NCI-H1436 (cell line): ENCODE results near the gene GSTM4.
"Not testable (repeated sequence)": the region's sequence is repeated elsewhere in the genome, so short reads cannot be mapped to it uniquely, and the experiment has no call there.

Source experiments
- DNase-seq: peaks from one replicate; lab custom pipeline; 2025; lab: John Stamatoyannopoulos, UW

GSTM4 gene

DNA sequence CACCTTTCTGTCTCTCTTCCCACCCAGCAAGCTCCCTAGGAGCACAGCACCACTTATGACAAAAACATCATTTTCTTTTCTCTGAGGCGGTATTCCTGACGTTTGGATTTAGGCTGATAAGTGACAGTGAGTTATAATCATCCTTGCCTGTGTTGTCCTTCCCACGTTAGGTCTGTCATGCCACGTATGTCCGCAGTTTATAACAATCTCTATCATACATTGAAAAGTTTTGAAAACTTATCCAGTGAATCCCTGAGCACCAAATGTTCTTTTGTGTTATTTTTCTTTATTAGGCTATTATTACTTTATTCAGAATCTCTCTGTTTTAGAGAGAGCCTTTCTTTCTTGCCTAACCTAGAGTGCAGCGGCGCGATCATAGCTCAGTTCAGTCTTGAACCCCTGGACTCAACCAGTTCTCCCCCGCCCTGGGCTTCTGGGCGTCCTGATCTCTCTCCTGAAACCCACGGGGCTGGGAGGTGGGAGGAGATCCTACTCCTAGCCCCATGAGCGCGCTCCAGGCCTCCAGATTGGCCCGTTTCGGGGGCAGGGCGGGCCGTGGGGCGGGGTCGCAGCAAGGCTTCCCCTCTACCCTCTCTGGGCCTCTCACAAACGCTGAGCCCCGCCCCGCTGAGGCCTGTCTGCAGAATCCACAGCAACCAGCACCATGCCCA, 11.7 kb downstream of the GSTM4 start, which contains the start of gene GSTM2:
GSTM2 (plus strand) TSS at position 606 of the 671 bp plus-strand sequence; CDS start at position 665, 59 bp downstream.
- peak; percentile 88 for DNase-seq

DNA sequence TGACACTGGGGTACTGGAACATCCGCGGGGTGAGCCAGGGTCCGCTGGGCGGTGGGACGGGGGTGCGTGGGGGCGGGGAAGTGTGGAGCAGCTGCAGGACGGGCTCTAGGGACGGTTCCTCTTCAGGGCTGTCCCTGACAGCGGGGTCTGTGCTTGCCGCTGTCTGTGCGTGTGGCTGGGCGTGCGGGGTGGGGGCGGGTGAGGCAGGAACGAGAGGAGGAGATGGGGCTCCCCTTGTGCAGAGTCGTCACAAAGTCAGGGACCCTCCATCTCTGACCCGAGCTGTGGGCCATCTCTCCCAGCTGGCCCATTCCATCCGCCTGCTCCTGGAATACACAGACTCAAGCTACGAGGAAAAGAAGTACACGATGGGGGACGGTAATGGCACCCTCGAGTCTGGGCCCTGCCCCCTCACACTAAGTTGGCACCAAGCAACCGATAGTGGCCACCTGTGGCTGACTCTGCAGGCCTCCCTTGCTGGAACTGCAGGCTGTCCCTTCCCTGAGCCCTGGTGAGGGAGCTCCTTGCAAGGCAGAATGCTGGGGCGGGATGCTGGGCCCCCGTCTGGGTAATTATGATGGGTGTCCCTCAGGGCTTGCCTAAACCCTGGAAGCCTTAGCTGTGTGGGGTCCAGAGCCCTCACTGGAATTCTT, 12.3 kb downstream of the GSTM4 start:
- DNase-seq, result no peak

DNA sequence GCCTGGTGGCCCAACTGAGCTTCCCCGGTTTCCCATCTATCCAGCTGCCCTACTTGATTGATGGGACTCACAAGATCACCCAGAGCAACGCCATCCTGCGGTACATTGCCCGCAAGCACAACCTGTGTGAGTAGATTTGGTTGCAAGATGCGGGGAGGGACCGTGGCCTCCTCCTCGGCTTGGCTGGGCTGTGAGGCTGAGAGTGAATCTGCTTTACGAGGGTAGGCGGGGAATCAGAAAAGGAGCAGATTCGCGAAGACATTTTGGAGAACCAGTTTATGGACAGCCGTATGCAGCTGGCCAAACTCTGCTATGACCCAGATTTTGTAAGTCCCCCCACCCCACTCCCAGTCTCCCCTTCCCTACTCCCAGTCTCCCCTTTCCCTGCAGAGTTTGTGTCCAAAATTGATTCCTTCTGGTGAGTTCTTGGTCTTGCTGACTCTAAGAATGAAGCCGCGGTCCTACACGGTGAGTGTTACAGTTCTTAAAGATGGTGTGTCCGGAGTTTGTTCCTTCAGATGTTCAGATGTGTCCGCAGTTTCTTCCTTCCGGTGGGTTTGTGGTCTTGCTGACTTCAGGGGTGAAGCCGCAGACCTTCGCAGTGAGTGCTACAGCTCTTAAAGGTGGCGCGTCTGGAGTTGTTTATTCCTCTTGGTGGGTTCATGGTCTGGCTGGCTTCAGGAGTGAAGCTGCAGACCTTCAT, 13.5 kb downstream of the GSTM4 start:
- DNase-seq, result no peak

DNA sequence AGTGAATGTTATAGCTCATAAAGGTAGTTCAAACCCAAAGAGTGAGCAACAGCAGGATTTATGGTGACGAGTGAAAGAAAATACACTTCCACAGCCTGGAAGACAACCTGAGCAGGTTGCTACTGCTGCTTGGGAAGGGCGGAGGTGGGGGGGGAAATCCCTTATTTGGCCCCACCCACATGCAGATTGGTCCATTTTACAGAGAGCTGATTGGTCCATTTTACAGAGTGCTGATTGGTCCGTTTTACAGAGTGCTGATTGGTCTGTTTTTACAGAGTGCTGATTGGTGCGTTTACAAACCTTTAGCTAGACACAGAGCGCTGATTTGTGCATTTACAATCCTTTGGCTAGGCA, 14.0 kb downstream of the GSTM4 start:
- DNase-seq, result not testable (repeated sequence)

DNA sequence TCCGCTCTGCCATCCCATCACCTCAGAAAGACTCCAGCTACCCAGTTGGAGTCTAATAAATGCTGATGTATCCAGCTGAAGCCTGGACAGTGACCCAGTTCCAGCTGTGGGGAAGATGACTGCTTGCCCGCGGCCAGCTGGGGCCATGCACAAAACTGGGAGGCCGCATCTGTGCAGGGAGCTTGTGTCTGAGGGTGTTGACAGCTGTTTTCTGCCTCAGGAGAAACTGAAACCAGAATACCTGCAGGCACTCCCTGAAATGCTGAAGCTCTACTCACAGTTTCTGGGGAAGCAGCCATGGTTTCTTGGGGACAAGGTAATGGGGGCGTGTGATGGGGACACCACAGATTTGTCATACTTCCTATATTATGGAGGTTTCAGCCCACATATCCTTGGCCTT, 15.2 kb downstream of the GSTM4 start:
- no peak for DNase-seq

DNA sequence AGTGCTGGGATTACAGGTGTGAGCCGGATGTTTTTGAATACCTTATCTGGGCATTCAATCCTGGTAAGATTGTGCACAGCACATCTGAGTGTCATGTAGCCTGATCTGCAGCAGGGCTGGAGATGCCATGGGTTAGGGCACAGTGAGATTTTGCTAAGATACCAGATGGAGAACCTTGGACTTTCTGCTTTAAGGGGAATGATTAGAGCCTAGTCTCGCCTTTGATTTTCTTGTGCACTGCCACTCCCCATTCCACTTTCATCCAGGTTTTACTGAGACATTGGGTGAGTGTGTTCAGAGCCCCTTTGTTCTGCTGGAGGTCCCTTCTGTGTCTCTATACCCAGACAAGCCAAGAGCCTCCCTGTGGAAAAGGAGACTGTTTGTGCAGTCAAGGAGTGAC, 18.0 kb downstream of the GSTM4 start:
- not testable (repeated sequence) for DNase-seq

DNA sequence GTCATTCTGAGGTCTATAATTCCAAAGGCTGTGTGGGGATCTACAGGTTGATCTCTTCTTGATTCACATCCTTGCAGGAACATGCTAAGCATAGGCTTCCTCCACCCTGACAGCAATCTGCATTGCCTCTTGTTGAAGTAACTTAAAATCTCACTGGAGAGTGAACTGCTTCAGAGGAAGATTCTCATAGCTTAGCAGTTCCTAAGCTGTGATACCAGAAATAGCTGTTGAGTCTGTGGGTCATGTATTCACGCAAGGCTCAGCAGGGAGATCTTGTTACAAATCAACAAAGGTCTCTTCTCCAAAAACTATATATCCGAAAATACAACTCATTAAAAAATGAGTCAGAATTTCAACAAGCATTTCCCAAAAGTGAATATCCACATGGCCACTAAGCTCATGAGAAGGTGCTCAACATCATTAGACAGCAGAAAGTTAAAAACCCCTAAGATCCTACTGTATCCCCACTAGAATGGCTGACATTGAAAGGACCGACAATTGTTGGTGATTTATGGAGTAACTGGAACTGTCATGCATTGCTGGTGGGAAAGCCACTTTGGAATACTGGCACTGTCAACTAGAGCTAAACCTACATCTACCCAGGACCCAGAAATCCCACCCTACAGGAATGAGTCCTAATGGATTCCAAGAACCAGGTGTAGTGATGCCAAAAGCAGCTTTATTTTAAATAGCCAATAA, 20.9 kb downstream of the GSTM4 start:
- not testable (repeated sequence) for DNase-seq

DNA sequence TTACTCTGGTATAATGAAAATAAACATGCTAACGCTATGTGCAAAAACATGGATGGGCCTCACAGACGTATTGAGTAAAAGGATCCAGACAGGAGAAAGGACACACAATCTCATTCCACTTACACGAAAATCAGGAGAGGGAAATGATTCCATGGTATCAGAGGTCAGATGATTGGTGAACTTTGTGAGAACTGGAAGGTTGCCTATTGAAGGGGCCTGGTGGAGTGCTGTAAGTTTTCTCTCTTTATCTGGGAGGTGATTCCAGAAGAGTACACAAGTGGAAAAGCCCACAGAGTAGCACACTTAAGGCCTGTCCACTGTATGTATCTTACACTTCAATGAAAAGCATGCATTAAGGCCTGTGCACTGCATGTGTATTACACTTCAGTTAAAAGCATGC, 21.6 kb downstream of the GSTM4 start:
- no peak for DNase-seq

DNA sequence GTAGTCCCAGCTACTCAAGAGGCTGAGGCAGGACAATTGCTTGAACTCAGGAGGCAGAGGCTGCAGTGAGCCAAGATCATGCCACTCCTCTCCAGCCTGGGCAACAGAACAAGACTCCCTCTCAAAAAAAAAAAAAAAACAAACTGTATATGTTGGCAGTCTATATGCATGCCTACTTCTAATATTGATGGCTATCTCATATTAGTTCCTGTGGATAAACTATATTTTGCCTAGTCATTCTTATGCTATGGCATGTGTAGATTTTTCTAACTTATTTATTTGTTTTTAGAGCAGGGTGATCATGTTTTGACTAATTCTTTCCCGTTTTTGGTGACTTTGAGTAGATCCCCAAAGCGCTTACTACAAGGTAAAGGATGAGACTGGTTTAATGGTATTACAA, 22.7 kb downstream of the GSTM4 start:
- DNase-seq, result not testable (repeated sequence)

DNA sequence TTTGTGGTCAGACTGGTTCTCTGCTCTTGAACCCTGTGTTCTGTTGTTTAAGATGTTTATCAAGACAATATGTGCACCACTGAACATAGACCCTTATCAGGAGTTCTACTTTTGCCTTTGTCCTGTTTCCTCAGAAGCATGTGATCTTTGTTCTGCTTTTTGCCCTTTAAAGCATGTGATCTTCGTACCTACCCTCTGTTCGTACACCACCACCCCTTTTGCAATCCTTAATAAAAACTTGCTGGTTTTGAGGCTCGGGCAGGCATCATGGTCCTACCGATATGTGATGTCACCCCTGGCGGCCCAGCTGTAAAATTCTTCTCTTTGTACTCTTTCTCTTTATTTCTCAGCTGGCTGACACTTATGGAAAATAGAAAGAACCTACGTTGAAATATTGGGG, 28.9 kb downstream of the GSTM4 start:
- not testable (repeated sequence) for DNase-seq

DNA sequence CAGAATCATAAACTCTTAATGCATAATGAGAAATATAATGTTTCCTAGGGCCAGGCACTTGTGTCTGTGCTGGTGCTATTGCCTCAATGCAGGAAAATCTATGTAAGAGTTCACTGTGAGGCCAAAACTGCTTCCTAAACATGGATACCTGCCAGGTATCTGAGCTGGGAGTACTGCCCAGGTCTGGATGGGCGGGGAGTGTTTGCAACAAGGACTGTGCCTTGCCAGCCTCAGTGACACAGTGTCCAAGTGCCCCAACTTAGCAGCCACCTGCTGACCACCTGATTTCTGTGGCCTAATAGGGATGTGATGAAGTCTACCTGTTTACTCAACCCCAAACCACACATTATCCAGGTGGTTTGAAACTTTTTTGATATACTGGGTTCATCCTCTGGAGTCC, 29.5 kb downstream of the GSTM4 start:
- not testable (repeated sequence) for DNase-seq

DNA sequence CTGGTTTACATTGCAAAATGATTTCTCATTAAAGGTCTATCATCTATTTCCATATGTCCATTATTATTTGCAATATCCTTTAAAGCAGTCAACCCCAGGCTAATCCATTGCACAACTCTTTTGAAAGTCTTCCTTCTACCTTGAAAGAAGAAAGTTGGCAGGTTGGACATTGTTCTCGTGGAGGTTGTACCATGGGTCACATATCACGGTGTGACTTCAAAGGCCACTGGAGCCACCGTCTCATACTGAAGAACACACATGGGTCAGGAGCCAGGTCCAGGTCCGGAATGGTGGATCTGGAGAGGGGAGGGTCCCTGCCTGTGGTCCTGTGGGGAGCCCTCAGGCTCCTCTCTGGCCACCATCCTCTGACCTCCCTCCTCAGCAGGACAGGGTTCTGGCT, 30.0 kb downstream of the GSTM4 start:
- not testable (repeated sequence) for DNase-seq

DNA sequence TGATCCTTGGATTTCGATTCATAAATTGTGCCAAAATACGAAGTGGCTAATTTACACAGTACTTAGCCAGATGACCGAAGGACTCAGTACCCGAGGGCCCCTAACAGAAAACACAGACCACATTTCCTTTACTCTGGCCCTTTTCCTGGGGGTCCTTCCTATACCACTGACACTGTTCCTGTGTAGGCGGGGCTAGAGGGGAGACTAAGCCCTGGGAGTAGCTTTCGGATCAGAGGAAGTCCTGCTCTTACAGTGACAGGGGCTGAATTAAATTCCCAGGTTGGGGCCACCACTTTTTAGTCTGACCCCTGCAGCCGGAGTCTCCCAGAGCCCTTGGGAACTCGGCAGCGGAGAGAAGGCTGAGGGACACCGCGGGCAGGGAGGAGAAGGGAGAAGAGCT, 31.2 kb downstream of the GSTM4 start:
- not testable (repeated sequence) for DNase-seq

DNA sequence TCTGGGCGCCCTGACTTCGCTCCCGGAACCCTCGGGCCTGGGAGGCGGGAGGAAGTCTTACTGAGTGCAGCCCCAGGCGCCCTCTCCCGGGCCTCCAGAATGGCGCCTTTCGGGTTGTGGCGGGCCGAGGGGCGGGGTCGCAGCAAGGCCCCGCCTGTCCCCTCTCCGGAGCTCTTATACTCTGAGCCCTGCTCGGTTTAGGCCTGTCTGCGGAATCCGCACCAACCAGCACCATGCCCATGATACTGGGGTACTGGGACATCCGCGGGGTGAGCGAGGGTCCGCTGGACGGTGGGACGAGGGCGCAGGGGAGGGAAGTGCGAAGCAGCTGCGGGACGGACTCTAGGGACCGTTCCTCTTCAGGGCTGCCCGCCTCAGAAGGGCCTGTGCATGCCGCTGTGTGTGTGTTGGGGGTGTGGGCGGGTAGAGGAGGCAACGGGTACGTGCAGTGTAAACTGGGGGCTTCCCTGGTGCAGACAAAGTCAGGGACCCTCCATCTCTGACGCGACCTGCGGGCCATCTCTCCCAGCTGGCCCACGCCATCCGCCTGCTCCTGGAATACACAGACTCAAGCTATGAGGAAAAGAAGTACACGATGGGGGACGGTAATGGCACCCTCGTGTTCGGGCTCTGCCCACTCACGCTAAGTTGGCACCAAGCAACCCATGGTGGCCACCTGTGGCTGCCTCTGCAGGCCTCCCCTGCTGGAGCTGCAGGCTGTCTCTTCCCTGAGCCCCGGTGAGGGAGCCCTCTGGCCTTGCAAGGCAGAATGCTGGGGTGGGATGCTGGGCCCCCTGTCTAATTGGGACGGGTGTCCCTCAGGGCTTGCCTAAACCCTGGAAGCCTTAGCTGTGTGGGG, 32.0 kb downstream of the GSTM4 start, which contains the start of gene GSTM1:
GSTM1 (plus strand) TSS at position 177 of the 859 bp plus-strand sequence; CDS start at position 234, 57 bp downstream.
- DNase-seq, result no peak

DNA sequence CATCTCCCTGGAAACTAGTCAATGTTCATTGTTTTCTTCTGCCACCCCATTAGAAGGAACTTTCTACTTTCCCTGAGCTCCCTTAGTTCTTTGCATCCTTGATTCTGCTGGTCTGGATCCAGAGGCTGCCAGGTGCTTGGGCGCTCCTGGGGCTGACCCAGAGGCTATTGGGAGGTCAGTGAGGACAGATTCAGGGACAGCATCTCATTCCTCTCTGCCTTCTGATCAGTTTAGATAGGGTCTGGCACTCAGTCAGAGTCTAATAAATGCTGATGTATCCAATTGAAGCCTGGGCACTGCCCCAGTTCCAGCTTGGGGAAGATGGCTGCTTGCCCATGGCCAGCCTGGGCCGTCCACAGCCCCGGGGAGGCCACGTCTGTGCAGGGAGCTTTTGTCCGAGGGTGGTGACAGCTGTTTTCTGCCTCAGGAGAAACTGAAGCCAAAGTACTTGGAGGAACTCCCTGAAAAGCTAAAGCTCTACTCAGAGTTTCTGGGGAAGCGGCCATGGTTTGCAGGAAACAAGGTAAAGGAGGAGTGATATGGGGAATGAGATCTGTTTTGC, 34.0 kb downstream of the GSTM4 start:
- no peak for DNase-seq

DNA sequence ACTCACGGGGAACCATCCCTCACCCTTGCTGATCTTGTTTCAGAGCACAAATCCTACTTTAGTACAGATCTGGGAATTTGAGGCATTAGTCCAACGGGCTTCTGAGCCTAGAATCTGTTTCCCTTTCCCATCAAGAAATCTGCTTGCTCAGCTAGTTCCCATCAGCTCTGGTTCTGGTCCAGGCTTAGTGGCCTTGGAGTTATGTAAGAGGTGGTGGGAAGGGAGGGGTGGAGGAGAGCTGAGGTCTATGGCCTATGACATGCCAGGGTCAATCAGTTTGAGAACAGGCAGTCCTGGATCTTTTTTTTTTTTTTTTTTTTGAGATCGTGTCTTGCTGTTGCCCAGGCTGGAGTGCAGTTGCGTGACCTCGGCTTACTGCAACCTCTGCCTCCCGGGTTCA, 35.9 kb downstream of the GSTM4 start:
- DNase-seq, result no peak

DNA sequence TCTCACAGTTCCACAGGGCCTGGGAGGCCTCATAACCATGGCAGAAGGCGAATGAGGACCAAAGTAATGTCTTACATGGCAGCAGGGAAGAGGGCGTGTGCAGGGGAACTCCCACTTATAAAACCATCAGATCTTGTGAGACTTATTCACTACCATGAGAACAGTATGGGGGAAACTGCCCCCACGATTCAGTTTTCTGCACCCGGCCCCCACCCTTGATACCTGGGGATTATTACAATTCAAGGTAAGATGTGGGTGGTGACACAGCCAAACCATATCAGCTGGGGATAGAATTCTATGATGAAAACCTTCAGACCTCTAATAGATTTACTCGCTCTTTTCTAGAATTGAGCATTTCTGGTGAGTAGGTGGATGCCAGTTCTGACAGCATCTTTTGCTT, 38.5 kb downstream of the GSTM4 start:
- not testable (repeated sequence) for DNase-seq

DNA sequence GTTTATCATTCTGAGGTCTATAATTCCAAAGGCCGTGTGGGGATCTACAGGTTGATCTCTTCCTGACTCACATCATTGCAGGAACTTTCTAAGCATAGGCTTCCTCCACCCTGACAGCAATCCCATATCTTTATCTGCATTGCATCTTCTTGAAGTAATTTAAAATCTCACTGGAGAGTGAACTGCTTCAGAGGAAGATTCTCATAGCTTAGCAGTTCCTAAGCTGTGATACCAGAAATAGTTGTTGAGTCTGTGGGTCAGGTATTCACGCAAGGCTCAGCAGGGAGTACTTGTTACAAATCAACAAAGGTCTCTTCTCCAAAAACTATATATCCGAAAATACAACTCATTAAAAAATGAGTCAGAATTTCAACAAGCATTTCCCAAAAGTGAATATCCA, 39.2 kb downstream of the GSTM4 start:
- not testable (repeated sequence) for DNase-seq

DNA sequence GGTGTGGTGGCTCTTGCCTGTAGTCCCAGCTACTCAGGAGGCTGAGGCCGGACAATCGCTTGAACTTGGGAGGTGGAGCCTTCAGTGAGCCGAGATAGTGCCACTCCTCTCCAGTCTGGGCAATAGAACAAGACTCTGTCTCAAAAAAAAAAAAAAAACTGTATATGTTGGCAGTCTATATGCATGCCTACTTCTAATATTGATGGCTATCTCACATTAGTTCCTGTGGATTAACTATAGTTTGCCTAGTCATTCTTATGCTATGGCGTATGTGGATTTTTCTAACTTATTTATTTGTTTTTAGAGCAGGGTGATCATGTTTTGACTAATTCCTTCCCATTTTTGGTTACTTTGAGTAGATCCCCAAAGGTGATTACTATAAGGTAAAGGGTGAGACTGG, 41.2 kb downstream of the GSTM4 start:
- DNase-seq, result no peak

DNA sequence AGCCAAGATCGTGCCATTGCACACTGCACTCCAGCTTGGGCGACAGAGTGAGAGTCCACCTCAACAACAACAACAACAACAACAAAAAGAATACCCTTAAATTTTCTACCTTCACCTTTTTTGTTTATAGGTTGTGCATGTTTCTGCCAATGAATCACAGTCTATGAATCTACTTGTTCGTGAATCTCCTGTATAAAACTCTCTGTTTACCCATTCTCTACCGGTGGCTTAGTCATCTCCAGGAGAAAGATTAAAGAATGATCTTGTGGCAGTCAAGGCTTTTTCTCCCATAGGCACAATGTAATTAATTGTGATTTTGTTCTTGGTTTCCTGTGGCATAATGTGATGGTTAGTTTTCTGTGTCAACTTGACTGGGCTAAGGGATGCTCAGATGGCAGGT, 42.0 kb downstream of the GSTM4 start:
- not testable (repeated sequence) for DNase-seq

DNA sequence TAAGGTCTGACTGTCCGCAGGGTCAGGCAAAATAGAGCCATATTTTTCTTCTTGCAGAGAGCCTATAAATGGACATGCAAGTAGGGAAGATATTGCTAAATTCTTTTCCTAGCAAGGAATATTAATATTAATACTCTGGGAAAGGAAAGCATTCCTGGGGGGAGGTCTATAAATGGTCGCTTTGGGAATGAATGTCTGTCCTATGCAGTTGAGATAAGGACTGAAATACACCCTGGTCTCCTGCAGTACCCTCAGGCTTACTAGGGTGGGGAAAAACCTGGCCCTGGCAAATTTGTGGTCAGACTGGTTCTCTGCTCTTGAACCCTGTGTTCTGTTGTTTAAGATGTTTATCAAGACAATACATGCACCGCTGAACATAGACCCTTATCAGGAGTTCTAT, 47.0 kb downstream of the GSTM4 start:
- not testable (repeated sequence) for DNase-seq
